Measurements from ENCODE around the gene NR3C1. TPM values are rescaled to one million over a fixed set of nuclear protein-coding genes. Genes with fewer than 3 reads are reported as not detected.

NR3C1 gene
- total RNA-seq, 4 donors from 2014 or later, result 55.1 to 134 (median 87.3) TPM

DNA sequence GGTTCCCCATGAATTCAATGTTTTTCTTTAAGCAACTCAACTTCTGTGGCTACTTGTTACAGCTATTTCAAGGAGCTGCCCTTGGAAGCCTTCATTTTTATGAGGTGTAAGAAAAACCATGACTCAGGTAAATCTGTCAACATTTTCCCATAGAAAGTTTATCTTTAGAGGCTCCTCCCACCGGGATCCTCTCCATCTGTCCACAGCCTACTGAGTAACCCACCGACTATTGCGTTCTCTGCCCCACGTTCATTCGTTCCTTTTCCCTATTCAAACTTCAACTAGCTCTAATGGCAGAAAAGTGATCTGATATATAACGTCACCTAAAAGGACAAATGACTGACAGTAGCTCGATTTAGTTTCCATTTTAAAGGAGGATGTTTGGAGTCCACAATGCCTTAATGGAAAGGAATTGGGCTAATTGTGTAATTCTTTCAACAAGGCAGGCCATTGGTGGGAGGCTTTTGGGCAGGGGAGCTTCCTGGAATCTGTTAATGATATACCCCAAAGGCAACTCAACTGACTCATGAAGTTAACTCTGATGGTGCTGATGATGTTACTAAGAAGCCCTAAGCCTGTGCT is 29.3 kb upstream of the NR3C1 start:
- Histone ChIP-seq H3K36me3 (no peaks in the 10 kb centered on the region), H3K9me3 (no peaks in the 10 kb centered on the region), H3K27me3 (no peaks in the 10 kb centered on the region), H3K4me1 (no peaks in the 10 kb centered on the region), H3K4me3 (no peak overlapping the region), H3K27ac (no peak overlapping the region)
- TF ChIP-seq POLR2A (IDR thresholded peaks at IDR 0.05), result no peak
- TF ChIP-seq, protein P1, sequence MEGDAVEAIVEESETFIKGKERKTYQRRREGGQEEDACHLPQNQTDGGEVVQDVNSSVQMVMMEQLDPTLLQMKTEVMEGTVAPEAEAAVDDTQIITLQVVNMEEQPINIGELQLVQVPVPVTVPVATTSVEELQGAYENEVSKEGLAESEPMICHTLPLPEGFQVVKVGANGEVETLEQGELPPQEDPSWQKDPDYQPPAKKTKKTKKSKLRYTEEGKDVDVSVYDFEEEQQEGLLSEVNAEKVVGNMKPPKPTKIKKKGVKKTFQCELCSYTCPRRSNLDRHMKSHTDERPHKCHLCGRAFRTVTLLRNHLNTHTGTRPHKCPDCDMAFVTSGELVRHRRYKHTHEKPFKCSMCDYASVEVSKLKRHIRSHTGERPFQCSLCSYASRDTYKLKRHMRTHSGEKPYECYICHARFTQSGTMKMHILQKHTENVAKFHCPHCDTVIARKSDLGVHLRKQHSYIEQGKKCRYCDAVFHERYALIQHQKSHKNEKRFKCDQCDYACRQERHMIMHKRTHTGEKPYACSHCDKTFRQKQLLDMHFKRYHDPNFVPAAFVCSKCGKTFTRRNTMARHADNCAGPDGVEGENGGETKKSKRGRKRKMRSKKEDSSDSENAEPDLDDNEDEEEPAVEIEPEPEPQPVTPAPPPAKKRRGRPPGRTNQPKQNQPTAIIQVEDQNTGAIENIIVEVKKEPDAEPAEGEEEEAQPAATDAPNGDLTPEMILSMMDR (IDR thresholded peaks at IDR 0.05), result no peak
- DNase-seq, result no peak
- intact Hi-C loops (cut with DNase I; ENCODE audit: low total_unique reads), result no loop called here

DNA sequence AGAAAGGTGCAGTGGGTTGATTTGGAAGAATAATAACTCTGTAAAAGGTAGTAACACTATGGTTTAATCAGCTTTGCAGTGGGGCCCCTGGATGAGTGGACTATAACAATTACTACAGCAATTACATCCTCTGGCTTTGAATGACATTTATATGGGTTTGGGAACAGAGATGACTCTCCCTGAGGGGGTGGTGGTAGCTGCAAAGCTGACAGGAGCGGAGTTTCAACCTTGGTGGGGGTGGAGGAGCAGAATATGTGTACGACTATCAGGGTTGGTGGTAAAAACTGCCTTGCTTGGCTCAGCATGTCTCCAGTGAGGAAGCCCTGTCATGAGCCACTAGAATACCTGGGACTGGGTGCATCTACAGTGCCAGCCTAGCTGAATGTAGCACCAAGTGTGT is 28.3 kb upstream of the NR3C1 start:
- no peak for DNase-seq

GRCh38 chr5:143428738-143429420 is 25.4 kb upstream of the NR3C1 start:
- no peak overlapping the region for H3K27ac ChIP-seq
- no peak for DNase-seq
- no peaks in the 10 kb centered on the region for H3K9me3 ChIP-seq
- H3K4me1 ChIP-seq, result no peaks in the 10 kb centered on the region
- intact Hi-C loops (cut with DNase I; ENCODE audit: low total_unique reads), result no loop called here
- TF ChIP-seq, protein P1 (IDR thresholded peaks at IDR 0.05), result no peak
- no peak for TF ChIP-seq POLR2A (IDR thresholded peaks at IDR 0.05)
- H3K4me3 ChIP-seq, result no peak overlapping the region
- no peaks in the 10 kb centered on the region for H3K36me3 ChIP-seq
- no peaks in the 10 kb centered on the region for H3K27me3 ChIP-seq

More for the DNA sequence above, 28.3 kb upstream of the NR3C1 start:
- H3K36me3 ChIP-seq, result no peaks in the 10 kb centered on the region
- no peak overlapping the region for H3K27ac ChIP-seq
- H3K9me3 ChIP-seq, result no peaks in the 10 kb centered on the region
- no peaks in the 10 kb centered on the region for H3K4me1 ChIP-seq
- H3K4me3 ChIP-seq, result no peak overlapping the region
- no peak for TF ChIP-seq POLR2A (IDR thresholded peaks at IDR 0.05)
- TF ChIP-seq, protein P1 (IDR thresholded peaks at IDR 0.05), result no peak
- intact Hi-C loops (cut with DNase I; ENCODE audit: low total_unique reads), result no loop called here
- H3K27me3 ChIP-seq, result no peaks in the 10 kb centered on the region

- Histone ChIP-seq H3K4me1 (no peaks in the 10 kb centered on the region), H3K27ac (no peak overlapping the region), H3K4me3 (no peak overlapping the region), H3K27me3 (no peaks in the 10 kb centered on the region), H3K9me3 (no peaks in the 10 kb centered on the region), H3K36me3 (no peaks in the 10 kb centered on the region)
- TF ChIP-seq POLR2A (IDR thresholded peaks at IDR 0.05), result no peak
- TF ChIP-seq, protein P1 (IDR thresholded peaks at IDR 0.05), result no peak
- intact Hi-C loops (cut with DNase I; ENCODE audit: low total_unique reads), result no loop called here
- no peak for DNase-seq
Observed at GRCh38 chr5:143428155-143428554, 24.7 kb upstream of the NR3C1 start.

GRCh38 chr5:143427122-143427735 is 23.7 kb upstream of the NR3C1 start:
- Histone ChIP-seq H3K9me3 (no peaks in the 10 kb centered on the region), H3K36me3 (no peaks in the 10 kb centered on the region), H3K27me3 (no peaks in the 10 kb centered on the region), H3K4me3 (no peak overlapping the region), H3K27ac (no peak overlapping the region), H3K4me1 (no peaks in the 10 kb centered on the region)
- TF ChIP-seq, protein P1 (IDR thresholded peaks at IDR 0.05), result no peak
- no peak for TF ChIP-seq POLR2A (IDR thresholded peaks at IDR 0.05)
- no peak for DNase-seq
- intact Hi-C loops (cut with DNase I; ENCODE audit: low total_unique reads), result no loop called here

Measured in uterus (tissue), 4 donors.